GM19452 (cell line): ENCODE data around the gene RMI2.

Source experiments
- ATAC-seq: cut with Tn5 transposase; IDR thresholded peaks from one replicate; pipeline ENCODE4 v1.9.1; 2021; ENCODE audit not compliant: unreplicated experiment

Gene RMI2

DNA sequence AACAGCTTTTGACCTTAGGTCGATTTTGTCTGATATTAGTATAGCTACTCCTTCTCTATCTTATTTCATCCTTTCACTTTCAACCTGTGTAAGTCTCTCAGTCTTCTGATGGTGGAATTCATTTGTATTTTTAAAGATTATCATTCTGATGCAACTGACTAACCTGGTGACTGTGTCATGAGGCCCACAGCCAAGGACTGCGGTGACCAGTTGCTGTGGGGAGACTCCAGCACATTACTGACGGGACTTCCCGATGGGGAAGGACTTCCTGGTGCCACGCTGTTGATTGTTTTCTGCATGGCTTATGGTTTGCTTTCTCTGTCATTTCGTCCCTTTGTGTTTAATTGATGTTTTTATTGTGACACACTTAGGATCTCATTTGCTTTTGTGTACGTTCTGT is 34.2 kb downstream of the RMI2 start:
- no peak for ATAC-seq

DNA sequence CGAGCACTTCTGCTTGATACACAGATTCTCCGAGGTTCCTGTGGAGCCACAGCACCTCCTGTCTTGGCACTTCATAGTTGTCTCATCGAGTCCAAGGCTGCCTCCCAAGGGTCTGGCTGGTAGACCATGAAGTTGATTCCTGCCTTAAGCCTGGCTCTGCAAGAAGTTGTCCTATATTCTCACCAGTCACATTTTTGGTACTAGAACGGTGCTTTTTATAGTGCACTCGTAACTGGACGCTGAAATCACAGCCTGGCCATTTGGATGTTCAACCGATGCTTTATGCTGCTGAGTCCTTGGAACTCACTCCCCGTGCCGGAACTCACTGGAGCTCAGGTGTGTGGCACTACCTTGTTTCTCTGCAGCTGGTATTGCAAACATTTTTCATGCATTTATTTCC is 35.6 kb downstream of the RMI2 start:
- ATAC-seq: no peak

DNA sequence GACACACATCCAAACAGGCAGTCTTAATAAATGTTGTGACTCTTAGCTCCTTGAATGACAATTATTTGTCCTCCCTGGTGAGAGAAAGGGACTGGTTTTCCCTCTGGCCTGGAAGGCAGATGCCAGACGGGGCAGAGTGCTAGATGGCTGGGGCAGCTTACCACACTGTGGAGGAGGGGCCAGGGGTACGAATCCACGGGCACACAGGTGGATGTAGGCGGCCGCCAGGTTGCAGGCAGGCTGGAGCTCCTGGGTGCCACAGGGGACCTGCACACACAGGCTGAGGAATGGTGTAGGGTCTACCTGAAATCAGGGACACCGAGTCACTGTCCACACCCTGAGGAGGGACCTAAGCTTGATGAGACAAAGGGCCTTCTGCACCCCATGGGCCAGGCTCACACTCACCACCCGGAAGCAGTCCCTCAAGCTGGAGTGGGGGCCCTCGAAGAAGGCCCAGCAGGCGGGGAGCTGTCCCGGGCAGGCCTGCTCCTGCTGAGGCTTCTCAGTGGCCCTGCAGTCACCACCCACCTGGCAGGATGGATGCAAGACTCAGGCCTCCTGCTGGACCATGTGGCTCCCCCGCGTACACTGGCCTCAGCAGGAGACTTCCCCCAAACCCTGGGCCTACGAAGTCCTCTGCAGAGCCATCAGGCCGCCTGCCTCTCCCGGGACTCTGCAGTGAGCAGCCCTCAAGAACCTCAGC is 38.4 kb downstream of the RMI2 start:
- ATAC-seq: no peak

DNA sequence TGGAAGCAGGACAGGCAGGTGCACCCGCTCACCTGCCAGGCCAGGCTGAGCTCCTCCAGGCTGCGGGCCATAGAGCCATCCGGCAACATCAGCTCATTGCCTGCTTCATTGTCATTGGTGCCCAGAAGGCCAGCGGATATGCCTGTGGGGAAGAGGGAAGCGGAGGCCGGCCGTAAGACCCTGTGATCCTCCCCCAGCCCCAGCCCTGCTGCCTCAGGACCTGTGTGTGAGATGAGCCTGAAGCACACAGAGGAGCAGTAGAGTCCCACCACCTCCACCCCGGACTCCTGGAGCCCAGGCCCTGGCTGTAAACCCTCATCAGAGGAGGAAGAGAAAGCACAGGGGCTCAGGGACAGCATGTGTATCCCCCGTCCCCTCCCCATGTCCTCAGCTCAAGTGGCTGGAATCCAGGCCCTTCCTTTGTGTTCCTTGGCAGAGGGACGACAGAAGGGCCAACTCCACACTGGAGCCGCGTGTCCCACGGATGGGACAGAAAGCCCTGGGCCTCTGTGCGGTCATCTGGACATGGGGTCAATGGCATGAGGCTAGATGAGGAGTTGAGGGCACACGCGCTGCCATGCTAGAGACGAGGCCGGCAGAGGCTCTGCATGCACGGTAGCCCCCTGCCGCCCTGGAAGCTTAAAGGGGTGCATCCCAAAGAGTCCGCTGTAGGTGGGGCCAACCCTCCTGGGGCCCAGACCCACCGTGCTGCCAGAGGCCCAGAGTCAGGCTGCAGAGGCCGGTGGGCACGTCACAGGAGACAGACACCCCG is 39.1 kb downstream of the RMI2 start:
- ATAC-seq: no peak

DNA sequence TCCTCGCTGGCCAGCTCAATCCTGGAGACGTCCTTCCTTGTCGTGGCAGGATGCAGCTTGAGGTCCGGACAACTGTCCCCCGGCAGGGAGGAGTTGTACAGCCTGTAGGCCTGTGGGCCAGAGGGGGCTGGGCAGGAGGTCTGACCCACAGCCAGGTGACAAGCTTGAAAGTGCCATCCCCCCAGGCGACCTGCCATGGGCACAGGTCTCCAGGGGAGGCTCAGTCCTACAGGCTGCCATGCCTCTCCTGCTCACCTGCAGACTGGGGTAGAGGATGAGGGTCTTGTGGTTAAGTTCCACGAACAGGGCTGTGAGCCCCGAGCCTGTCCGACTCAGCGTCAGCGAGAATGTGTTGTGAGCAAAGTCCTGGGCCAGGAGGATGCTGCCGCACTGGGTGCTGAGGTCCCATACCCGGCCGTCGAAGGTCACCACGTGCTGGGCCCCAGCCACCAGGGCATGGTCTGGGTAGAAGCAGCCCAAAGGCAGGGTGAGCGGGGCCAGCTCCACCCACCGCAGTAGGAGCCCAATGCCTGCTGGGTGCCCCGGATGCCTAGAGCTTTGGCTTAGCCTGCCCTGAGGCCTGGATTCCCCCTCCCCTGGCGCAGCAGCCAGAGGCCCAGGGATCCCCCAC is 39.8 kb downstream of the RMI2 start:
- no peak for ATAC-seq

DNA sequence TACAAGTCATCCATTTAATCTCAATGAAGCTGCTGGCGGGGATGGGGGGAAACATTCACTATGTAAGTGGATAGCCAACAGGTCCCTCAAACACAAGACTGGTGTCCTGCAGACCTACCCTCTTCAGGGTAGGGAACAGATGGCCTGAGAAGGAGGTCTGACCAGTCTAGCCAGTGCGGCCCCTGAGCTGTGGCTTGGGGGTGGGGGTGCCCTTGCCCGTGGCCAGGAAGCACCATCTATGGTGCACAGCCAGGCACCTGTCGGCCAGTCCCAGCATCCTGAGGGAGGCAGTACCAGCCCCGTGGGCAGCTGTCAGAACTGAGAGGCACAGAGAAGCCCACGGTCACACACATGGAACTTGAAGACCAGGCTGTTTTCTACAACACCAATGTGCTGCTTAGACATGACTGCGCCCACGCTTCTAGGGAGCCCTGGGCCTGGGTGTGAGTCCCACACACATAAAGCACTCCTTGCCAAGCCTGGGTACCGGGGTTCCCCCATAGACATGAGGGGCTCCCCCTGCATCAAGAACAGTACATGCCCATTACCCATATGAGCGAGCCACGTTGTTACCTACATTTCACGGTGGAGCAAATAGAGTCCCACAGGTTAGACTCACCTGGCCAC is 40.9 kb downstream of the RMI2 start:
- no peak for ATAC-seq

DNA sequence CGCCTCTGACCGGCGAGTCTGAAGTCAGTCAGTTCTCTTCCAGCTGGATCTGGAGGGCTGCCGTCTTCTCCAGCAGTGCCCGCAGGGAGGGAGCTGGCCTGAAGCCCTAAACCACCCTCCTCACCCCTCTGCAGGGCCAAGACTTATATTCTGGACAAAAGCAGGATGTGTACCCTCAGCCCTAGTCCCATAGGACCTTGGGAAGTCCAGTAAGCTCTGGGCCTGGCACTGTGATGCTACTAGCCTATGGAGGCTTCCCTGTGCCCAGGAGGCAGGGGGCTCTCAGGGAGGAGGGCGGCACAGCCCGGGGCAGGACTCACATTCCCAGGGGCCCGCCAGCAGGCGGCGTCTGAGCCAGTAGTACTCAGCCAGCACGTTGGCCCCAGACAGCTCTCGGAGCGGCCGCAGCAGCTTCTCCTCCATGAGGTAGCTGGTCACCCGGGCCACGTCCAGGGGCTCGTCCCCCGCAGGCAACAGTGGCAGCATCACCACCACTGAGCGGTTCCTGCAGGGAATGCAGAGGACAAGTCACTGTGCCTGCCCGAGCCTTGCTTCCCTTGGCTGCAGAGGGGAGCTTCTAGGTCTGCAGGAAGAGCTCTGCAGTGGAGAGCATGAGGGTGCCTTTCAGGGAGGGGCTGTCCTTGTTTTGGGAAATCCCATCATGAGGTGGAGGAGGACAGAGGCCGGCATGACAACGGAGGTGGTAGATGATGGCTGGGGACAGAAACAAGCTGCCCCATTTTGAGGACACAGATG is 41.7 kb downstream of the RMI2 start:
- no peak for ATAC-seq

DNA sequence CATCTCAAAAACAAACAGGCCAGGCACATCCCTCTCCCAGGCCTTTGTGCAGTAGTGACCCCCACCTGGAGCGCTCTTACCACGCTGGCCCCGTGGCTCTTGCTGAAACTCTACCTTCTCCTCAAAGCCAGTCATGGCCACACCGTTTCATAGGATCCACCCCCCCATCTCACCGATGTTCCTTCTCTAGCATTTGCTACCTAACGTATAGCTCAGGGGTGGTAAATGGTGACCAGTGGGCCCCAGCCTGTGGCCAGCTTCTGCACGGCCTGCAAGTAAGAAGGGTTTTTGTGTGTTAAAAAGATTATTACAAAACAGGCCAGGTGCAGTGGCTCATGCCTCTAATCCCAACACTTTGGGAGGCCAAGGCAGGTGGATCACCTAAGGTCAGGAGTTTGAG is 43.8 kb downstream of the RMI2 start:
- ATAC-seq: no peak

DNA sequence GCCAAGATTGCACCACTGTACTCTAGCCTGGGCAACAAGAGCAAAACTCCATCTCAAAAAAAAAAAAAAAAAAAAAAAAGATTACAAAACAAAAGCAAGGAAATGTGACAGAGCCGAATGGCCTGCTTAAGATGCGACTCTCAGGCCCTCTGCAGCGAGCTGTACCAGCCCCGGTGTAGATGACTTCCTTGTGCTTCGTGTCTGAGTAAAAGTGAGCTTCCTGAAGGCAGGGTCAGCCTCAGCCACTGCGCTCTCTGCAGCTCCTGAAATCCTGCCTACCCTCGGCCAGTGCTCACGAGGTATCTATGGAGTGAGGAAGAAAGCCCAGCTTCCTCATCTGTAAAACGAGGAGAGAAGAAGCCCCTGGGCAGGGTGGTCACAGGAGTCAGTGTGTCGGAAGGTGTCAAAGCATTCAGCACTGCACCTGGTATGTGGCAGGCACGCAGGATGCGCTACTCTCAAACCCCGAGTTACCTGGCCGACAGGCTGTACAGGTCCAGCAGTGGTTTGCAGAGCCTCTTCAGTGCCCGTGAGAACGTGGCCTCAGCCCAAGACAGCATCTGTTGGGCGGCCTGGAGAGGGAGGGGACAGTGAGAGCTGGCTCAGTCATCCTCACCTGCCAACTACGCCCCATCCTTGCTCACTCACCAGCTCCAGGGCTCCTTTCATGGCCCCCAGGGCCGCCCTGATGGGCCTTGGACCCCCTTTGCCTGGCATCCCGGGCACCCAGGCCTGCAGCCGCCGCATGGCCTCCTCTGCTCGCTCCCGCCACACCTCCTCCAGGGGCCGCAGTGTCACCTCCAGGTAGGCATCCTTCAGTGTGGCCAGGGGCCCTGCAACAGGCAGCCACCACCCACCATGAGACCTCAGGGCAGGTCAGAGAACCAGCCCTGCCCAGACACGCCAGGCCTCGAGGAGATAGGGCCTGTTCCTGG is 44.6 kb downstream of the RMI2 start:
- no peak for ATAC-seq

DNA sequence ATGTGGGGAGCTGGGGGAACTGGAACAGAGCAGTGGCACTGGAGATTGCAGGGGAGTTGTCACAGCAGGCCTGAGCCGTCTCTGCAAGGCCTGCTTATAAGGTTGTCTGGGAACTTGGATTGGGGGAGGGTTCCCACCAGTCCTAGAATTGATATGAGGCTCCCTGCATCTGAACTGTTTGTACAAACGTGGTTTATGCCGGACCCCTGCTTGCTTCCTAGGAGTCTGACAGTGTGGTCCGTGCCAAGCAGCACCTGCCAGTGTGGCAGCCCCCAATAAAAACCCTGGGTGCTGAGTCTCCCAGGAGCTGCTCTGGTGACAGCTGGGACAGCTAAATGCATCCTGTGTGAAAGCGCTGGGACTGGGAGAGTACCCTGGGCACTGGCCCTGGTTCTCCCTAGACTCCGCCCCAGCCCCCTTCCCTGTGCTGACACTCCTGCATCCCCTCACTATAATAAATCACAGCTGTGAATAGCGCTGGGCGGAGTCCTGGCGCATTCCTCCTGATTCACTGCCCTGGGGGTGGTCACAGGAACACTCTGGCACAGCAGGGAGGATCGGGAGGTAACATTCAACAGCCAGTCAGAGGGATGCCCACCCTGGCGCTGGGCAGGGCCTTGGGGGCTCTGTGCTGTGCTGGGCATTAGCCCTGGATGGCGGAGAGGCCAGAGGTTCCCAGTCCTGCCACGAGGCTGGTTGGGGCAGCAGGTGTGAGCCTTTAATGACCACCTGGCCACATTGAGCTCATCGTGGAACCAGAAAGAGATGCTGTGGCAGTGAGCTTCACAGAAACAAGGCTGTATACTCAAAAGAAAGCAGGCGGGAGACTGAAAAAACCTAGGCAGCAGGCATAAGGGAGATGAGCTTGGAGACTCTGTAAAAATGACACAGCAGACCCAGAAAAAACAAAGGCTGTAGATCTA is 45.6 kb downstream of the RMI2 start:
- no peak for ATAC-seq

DNA sequence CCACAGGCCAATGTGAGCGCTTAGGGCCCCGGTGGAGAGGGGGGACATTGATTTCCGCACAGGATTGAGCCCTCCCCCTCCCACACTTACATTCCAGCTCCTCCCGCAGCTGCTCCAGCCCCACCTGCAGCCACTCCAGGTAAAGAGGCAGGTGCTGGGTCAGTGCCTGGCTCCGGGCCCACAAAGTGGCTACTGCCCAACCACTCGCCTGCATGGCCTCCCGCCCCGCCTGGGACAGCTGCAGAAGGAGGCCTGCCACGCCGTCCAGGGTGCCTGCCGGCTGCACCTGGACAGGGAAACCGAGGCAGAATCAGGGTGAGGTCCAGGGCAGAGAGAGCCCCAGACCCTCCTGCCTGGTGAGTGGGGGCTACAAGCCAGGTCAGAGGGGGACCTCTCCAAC is 46.3 kb downstream of the RMI2 start:
- ATAC-seq: no peak

DNA sequence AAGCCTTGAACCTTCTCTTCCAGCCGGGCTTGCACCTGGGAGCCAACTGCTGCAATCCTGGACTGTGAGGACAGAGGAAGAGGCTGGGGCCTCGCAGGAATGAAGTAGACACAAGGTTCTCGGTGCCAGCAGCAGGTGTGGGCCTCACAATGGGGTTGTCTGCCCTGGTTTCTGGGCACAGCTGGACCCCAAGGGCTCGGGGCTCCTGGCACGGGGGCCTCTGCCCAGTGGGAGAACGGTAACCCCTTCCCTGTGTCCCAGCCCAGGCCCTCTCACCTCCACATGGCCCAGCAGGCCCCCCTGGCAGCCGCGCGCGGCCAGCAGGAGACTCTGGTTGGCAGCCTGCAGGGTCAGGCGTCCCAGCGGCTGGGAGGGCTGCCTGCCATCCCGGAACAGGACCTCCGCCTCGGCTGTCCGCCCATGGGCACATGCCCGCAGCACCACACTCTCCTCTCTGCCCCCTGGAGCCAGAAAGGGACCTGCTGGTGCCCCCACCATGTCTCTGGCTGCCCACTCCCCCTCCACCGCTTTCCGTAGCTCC is 46.9 kb downstream of the RMI2 start:
- no peak for ATAC-seq

DNA sequence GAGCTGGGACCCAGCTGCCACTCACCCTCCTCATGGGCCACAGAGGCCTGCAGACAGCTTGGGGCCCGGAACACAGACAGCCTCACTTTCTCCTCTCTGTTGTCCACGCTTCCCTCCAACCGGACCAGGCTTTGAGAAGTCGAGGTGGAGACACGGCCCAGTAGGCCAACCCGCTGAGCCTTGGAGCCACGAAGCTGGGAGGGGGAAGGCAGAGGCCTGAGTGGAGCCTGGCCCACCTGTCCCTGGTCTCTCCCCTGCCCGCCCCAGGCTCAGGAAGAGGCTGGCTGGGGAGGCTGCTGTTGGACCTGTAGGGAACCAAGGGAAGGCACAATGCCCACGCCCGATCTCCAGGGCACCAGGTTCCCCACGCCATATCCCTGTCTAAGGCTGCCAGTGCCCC is 48.1 kb downstream of the RMI2 start:
- no peak for ATAC-seq

DNA sequence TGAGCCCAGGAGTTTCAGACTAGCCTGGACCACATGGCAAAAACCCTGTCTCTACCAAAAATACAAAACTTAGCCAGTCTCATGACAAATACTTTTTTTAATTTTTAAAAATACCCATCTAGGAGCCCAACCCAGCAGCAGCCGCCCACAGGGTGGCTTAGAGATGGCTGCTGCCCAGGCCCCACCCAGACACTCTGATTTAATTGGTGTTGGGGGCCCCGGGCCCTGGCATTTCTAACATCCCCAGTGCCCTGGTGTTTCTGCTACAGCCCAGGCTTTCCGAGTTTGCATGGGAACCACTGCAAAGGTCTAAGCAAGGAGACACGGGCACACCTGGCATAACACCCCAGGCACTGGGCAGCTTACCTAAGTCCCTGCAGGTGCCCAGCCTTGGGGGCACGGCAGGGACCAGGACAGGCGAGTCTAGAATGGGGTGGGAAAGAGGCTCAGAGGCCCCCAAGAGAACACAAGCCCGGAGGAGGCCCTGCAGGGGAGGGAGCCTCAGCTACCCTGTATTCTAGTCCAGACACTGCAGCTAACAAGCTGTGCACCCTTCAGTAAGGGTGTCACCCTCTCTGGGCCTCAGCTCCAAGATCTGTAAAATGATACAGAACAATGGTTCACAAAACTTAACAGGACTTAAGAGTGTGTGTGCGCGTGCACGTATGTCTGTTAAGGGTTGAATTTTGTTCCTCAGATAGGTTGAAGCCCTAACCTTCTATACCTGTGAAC is 48.8 kb downstream of the RMI2 start:
- no peak for ATAC-seq

DNA sequence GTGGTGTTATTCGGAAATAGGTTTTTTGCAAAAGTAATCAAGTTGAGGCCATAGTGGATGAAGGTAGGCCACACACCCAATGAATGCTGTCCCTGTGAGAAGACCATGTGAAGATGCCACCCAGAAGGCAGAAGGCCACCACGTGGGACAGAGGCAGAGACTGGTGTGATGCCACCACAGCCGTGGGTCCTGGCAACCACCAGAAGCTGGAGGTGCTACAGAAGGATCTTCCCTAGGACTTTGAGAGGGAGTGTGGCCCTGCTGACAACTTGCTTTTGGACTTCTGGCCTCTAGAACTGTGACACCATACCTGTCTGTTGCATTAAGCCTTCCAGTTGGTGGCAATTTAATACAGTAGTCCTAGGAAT is 49.3 kb downstream of the RMI2 start:
- ATAC-seq: no peak

DNA sequence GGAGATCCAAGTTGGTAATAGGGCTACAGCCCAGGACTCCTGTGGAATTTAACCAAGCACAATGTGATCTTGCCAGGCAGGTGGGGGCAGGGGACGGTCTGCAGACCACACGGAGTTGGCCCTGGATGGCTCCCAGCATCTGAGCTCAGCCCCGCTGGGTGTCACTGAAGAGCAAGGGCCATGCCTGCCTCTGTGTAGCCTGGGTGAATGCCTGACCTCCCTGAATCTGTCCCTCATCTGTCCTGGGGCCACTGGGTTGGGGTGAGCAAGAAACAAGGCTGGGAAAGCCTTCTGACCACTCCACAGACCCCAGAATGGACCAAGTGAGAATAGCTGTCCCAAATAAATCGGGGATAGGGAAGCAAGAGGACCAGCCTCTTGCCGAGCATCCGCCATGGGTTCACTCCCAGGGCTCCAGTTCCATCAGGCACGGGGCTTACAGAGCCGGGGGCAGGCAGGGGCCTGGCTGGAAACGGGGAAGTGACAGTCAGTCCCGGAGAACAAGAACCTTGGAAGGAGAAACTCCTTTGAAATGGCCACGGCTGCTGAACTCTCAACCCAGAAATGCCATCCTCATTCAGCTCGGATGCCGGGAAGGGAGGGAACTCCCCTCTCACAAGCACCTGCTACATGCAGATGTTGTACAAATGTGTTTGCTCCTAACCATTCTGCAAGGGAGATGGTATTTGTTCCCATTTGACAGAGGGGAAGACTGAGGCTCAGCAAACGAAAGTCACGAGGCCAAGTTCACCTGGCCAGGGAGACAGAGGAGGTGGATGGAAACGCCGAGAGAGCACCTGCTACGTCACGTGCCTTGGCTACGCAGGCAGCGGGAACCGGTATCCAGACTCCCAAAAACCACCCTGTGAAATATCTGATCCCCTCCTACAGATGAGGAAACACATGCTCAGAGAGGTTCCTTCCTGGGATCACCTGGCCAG is 50.0 kb downstream of the RMI2 start:
- no peak for ATAC-seq

DNA sequence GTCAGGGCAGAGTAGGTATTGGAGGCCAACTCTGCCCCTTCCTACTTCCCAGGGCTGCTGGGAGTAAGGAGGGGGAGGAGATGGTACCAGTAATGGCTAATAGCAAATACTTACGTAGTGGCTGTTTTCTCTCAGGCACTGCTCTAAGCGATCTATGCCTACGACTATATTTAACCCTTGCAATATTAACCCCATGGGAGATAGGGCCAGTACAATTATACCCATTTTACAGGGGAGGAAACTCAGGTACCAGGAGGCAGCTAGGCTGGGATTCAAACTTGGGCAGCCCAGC is 50.6 kb downstream of the RMI2 start:
- ATAC-seq: no peak
